T-helper 1 cell treated with Interleukin-12 subunit alpha and Interleukin-12 subunit beta and Interleukin-4 antibody, amounts not matched to agents 30 ng/mL and 1 ng/mL, for 36 hours (primary cell): ENCODE results near the gene TAS2R9. TPM values are rescaled to one million over a fixed set of nuclear protein-coding genes. Genes with fewer than 3 reads are reported as not detected.

Experiments
- total RNA-seq: library from RNA; stranded (reverse); gene quantifications from 2 replicates; pipeline ENCODE4 v1.2.3, GENCODE V29; 2022

The TAS2R9 gene
- total RNA-seq, 1 donor from 2014 or later, result 0.27 TPM

Other genes with a start within 250 kb of the TAS2R9 start
- 47.7 and 52.7 TPM in 2 replicates for gene MAGOHB, start 196.6 kb downstream of the TAS2R9 start, total RNA-seq
- gene STYK1, start 136.1 kb downstream of the TAS2R9 start, total RNA-seq, result 0.96 and 1.5 TPM in 2 replicates
- gene YBX3, start 86.8 kb downstream of the TAS2R9 start, total RNA-seq, result 89.2 and 92.2 TPM in 2 replicates
- not detected in 2 replicates for gene TAS2R7, start 7.5 kb downstream of the TAS2R9 start, total RNA-seq
- gene TAS2R8, start 2.9 kb downstream of the TAS2R9 start, total RNA-seq, result not detected in 2 replicates
- gene TAS2R10, start 16.2 kb upstream of the TAS2R9 start, total RNA-seq, result 0.34 and 0.39 TPM in 2 replicates
- 2.1 and 2.4 TPM in 2 replicates for gene PRR4, start 39.3 kb upstream of the TAS2R9 start, total RNA-seq
- gene PRH1, start 74.1 kb upstream of the TAS2R9 start, total RNA-seq, result 24.7 and 31.8 TPM in 2 replicates
- gene TAS2R13, start 99.4 kb upstream of the TAS2R9 start, total RNA-seq, result 2.0 and 2.8 TPM in 2 replicates
- not detected in 2 replicates for gene PRH2, start 119.1 kb upstream of the TAS2R9 start, total RNA-seq
- 4.7 and 5.2 TPM in 2 replicates for gene TAS2R14, start 129.1 kb upstream of the TAS2R9 start, total RNA-seq
- gene TAS2R50, start 176.7 kb upstream of the TAS2R9 start, total RNA-seq, result 1.8 TPM in 2 replicates
- gene TAS2R20, start 188.1 kb upstream of the TAS2R9 start, total RNA-seq, result 1.8 and 2.6 TPM in 2 replicates
- gene TAS2R19, start 212.5 kb upstream of the TAS2R9 start, total RNA-seq, result 3.9 and 4.5 TPM in 2 replicates
- gene TAS2R31, start 221.2 kb upstream of the TAS2R9 start, total RNA-seq, result 3.5 and 4.9 TPM in 2 replicates